GM21526 (cell line): Measurements from ENCODE around the gene GLOD4.
"Not testable (repeated sequence)": the region's sequence is repeated elsewhere in the genome, so short reads cannot be mapped to it uniquely, and the experiment has no call there.

Experiments used
- ATAC-seq: cut with Tn5 transposase; IDR thresholded peaks from one replicate; pipeline ENCODE4 v1.9.1; 2021; ENCODE audit warnings: moderate library complexity; ENCODE audit not compliant: unreplicated experiment, low FRiP score

Gene GLOD4

GRCh38 chr17:802901-803881 is 21.1 kb upstream of the GLOD4 start:
- no peak for ATAC-seq

DNA sequence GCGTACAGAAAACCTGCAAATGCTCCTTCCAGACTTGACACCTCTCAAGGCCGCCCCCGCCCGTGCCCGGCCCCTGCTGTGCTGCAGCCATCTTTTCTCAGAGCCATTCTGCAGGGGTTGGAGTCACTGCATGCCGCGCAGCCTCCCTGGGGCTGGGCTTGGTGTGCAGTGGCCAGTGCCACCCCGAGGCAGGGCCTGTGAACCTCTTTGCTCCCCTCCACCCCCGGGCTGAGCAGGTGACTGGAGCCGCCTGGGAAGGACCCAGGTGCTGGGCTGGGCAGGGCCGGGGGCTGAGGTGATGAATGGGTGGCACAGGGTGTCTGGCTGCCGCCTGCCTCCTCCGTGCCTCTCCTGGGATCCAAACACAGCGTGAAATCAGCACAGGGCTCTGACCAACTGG is 20.4 kb upstream of the GLOD4 start:
- no peak for ATAC-seq

- no peak for ATAC-seq
These were observed 19.6 kb upstream of the GLOD4 start for GRCh38 chr17:801660-802059.

GRCh38 chr17:800446-801242 is 18.6 kb upstream of the GLOD4 start:
- ATAC-seq: no peak

GRCh38 chr17:799261-799660 is 17.2 kb upstream of the GLOD4 start:
- no peak for ATAC-seq

DNA sequence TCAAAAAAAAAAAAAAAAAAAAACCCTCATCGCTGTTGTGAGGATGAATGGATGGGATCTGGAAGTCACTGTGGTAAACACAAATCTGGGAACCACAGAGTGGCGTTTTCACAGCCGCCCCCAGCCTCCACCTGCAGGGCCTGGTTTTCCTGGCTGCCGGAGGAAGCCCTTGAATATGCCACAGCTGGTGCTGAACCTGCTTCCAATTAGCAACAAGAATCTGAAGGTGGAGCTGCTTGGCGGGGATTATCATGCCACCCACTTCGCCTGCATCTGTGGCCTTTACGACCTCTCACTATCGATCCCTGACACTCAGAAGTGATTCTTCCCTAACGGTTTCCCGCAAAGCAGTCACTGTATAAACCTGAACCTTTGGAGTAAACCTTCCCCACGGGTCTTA is 16.2 kb upstream of the GLOD4 start:
- ATAC-seq: no peak

DNA sequence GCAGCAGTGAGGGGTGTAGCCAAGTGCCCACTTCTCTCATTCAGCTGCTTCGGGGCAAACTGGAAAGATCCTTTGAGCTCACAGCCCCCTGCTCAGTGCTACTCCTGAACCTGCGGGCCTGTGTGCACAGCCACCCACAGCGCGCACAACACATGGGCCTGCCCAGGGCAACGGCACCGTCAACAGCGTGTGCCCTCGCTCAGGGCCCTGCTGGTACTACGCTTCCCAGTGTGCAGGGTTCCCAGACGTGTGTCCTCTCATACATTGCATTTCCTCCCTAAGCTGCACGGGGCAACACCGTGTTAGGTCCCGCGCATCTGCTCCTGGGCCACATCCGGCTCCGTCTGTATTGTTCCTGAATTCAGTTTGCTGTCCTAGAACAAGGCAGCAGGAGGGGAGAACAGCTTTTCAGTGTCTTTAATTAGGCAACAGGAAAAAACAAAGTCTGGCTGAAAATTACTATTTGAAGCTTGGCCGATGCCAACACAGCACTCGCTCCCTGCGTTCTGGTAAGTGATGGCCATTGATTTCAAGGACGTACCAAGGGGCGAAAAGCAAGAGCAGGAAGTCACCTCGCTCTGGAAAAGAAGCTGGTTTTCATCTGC is 15.3 kb upstream of the GLOD4 start:
- ATAC-seq: no peak

- no peak for ATAC-seq
These were observed 14.5 kb upstream of the GLOD4 start for GRCh38 chr17:796609-797008.

- no peak for ATAC-seq
These were observed 13.6 kb upstream of the GLOD4 start for GRCh38 chr17:795721-796120.

DNA sequence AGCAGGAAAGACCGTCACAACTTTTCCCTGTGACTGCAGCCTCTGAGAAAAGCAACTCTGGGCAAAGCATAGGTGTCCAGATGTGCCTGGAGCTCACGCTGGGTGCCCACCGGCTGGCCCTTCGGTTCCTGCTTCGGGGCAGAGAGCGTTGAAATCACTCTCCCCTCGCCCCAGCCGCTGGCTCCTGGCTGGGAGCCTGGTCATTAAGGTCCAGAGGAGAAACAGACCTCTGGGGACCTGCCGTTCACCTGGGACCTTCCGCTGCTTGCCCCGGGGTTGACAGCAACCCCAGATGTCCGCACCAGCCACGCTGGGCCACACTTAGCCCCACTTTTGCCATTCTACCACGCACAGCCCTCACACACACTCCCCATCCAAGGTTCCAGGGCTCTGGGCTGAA is 13.2 kb upstream of the GLOD4 start:
- no peak for ATAC-seq

DNA sequence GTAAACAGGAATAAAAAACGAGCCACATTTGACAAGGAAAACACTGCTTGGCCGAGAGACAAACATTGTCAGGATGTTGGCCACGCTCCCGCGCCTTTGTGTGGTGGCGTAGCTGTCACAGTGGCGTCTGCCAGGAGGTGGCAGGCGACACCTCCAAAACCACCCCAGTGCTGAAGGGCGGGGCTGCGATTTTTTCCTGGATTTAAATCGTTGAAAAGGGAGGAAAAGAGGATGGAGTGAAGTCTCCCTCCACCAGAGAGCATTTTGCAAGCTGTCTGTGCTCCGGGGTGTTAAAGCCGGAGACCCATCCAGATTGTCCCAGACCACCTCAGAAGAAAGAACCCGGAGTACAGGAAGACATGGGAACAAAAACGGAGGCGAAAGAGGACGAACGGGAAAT is 12.8 kb upstream of the GLOD4 start:
- no peak for ATAC-seq

- no peak for ATAC-seq
These were observed 10.2 kb upstream of the GLOD4 start for GRCh38 chr17:792277-792676.

DNA sequence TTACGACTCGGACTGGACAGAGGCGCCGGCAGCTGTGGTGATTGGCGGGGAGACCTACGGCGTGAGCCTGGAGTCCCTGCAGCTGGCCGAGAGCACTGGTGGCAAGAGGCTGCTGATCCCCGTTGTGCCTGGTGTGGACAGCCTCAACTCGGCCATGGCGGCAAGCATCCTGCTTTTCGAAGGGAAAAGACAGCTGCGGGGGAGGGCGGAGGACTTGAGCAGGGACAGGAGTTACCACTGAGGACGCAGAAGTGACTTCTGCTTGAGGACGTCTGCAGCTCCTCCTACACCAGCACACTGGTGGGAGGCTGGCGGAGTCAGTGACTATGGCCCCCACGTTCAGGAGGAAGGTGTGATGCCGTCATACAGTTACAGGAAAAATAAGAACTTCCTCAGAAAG is 9.7 kb upstream of the GLOD4 start:
- no peak for ATAC-seq

DNA sequence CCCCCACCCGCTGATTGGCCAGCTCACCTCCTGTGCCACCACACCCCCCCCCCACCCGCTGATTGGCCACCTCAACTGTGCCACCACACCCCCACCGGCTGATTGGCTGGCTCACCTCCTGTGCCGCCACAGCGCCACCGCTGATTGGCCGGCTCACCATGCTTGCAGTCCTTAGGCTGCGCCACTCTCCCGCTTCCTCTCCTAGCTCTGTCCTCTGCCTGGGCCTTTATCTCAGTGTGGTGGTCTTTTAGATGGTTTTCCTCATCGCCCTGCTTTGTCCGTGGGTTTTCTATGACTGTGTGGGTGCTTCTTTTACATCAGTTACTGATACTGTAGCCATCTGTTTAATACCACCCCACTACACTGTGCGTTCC is 8.8 kb upstream of the GLOD4 start:
- ATAC-seq: not testable (repeated sequence)

GRCh38 chr17:789931-790873 is 8.1 kb upstream of the GLOD4 start:
- ATAC-seq: not testable (repeated sequence)

- no peak for ATAC-seq
These were observed 7.2 kb upstream of the GLOD4 start for GRCh38 chr17:789160-789840.

- ATAC-seq: no peak
These were observed 6.5 kb upstream of the GLOD4 start for GRCh38 chr17:788551-788950.

GRCh38 chr17:787641-788221 is 5.7 kb upstream of the GLOD4 start:
- no peak for ATAC-seq

GRCh38 chr17:785901-786300 is 3.8 kb upstream of the GLOD4 start:
- not testable (repeated sequence) for ATAC-seq
